ENCODE measurements around the gene C16orf95.
A peak's percentile ranks its signal among the peaks of the same experiment; 100 is the strongest.
"Not testable (repeated sequence)": the region's sequence is repeated elsewhere in the genome, so short reads cannot be mapped to it uniquely, and the experiment has no call there.

Gene C16orf95

DNA sequence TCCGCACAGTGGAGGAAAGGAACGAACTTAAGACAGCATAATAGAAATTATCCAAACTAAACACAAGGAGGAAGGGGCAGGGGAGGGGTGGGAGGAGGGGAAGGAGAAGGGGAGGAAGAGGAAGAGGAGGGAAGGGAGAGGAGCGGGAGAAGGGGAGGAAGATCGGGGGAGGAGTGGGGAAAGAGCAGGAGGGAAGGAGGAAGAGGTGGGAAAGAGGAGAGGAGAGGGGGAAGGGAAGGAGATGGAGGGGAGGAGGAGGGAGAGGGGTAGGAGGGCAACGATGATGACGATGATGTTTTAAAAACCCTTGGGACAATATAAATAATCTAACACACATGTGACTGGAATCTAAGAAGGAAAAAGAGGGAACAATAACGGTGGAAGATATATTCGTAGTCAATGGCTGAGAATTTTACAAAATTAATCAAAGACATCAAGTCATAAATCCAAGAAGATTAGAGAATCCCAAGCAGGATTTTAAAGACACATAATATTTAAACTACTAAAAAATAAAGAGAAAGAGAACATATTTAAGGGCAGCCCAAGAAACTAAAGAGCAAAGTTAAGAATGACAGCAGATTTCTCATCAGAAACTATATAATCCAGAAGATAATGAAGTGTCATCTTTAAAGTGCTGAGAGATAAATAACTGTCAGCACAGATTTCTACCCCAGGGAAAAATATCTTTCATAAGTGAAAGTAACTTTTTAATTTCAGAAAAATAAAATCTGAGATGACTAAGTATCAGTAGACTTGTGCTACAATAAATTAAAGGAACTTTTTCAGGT, 30.2 kb downstream of the C16orf95 start:
- DNase-seq (ENCODE audit: low spot score): no peak

- no peak for DNase-seq (ENCODE audit: low spot score)
These were observed 33.0 kb downstream of the C16orf95 start for GRCh38 chr16:87284183-87284582.

GRCh38 chr16:87279094-87279658, 38.0 kb downstream of the C16orf95 start:
- DNase-seq (ENCODE audit: low spot score): no peak

GRCh38 chr16:87278191-87279093, 38.8 kb downstream of the C16orf95 start:
- peak; percentile 92 for DNase-seq (ENCODE audit: low spot score)

GRCh38 chr16:87276924-87277323, 40.3 kb downstream of the C16orf95 start:
- DNase-seq (ENCODE audit: low spot score): no peak

DNA sequence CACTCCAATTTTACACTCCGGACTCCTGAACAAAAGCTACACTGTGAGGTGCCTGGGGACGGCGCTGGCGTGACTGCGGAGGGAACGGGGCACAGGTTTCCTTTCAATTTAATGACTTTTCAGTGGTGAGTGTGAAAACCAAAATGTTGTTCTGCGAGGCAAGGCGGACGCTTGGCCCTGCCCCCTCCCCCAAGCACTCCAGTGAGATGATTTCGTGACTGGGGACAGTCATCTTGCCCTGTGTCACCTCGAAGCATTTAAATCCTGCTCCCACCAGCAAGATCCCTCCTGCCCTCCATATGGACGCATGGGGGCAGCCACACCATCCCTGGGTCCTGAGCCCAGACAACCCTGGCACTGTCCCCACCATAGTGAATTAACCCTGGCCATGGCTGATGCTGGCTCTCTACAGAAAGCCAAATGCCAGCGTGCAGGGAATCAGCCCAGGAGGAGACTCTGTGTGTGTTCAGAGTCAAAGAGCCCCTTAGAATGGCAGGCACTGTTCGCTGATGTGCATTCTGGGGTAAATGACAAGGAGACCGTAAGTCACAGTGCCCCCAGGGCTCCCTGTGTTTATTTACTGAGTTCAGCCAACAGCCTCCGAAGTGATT, 41.0 kb downstream of the C16orf95 start:
- no peak for DNase-seq (ENCODE audit: low spot score)

DNA sequence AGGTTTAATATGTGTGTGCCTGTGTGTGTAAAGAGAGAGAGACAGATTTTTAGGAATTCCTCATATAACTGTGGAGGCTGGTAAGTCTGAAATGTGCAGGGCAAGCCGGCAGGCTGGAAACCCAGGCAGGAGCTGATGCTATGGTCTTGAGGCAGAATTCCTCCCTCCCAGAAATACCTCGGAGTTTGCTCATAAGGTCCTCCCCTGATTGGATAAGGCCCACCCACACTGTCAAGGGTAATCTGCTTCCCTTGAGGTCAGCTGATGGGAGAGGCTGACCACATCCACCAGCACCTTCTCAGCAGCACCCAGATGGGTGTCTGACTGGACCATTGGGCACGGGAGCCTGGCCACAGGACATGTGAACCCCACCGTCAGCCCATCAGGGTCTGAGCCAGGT, 42.4 kb downstream of the C16orf95 start:
- DNase-seq (ENCODE audit: low spot score): no peak

GRCh38 chr16:87273471-87274030, 43.6 kb downstream of the C16orf95 start:
- no peak for DNase-seq (ENCODE audit: low spot score)

DNA sequence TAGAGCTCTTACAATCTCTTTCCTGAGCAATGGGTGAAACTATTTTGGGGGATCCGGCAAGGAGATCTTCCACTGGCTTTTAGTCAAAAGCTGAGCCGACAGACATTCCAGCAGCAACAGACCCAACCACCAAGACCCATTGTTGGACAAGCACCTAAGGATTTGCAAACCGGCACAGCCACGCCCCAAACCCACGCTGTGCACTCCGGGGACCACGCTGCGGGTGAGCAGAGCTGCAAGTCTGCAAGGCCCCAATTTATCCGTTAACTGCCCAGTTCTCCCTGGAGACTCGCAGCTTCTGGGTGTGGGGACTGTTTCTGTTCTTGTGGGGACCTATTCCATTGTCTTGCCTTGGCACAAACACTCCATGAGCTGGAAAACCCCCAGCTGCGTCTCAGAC, 45.9 kb downstream of the C16orf95 start:
- no peak for DNase-seq (ENCODE audit: low spot score)

GRCh38 chr16:87267566-87267965, 49.6 kb downstream of the C16orf95 start:
- no peak for DNase-seq (ENCODE audit: low spot score)

DNA sequence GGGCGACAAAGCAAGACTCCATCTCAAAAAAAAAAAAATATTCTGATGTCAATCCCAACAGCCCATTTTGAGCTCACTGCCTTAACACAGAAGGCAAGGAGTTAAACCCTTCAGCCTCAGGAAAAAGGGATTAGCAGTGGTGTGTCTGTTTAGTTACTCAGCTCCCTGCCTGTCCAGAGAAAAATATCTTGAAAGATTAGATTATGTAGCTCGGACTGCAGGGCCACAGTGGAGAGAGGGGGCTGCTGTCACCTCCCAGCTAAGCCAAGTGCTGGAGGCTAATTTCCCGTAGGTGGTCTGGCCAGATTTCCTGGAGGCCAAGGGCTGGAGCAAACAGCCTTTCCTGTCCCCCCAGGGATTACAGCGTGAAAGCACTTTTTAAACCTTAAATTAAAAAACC, 50.3 kb downstream of the C16orf95 start:
- DNase-seq (ENCODE audit: low spot score): no peak

GRCh38 chr16:87265261-87265660, 51.9 kb downstream of the C16orf95 start:
- no peak for DNase-seq (ENCODE audit: low spot score)

DNA sequence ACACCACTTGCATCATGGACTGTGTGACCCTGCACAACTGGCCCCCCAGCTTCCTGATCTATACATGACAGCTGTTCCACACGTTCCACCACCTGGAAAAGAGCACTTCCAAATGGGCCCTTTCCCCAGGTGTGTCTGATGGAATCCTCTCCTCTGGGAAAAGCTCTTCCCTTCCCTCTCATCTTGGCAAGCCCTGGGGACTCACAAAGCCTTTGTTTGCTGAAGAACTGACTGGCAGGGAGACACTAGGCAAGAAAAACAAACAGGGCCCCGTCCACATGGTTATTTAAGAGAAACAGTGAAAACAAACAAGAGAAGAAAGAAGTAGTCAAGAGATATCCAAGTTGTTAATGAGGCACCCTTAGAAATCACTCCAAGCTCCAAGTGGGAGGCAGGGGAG, 52.6 kb downstream of the C16orf95 start:
- no peak for DNase-seq (ENCODE audit: low spot score)

DNA sequence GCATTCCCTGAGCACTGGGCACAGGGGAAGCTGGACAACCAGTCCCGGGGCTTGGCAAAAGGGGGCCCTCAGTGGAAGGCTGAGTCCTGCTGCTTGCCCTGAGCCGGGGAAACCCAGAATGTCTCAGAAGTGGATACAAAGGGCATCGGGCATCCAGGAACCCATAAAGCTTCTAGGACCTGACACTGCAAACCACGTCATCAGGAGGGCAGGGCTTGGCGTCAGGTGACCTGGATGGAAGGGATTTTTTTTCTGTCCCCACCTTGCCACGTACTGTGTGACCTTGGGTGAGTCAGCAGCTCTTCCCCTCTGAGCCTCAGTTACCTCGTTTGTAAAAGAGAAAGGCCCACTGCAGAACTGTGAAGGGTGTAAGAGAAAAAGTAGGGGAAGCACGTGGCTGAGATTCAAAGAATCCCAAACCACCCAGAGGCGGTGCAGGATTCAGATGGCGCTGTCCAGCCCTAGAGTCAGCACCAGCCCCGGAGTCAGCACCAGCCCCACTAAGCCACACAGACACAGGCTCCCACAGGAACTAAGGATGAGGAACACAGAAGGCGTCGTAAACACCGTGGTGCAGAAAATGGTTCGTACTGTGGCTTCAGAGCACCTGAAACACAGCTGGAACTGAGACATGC, 53.7 kb downstream of the C16orf95 start:
- DNase-seq (ENCODE audit: low spot score): no peak

GRCh38 chr16:87259431-87259830, 57.8 kb downstream of the C16orf95 start:
- DNase-seq (ENCODE audit: low spot score): no peak

- DNase-seq (ENCODE audit: low spot score): not testable (repeated sequence)
These were observed 58.5 kb downstream of the C16orf95 start for GRCh38 chr16:87258653-87259052.

- no peak for DNase-seq (ENCODE audit: low spot score)
These were observed 61.3 kb downstream of the C16orf95 start for GRCh38 chr16:87255866-87256265.

- no peak for DNase-seq (ENCODE audit: low spot score)
These were observed 62.5 kb downstream of the C16orf95 start for GRCh38 chr16:87254734-87255133.

- no peak for DNase-seq (ENCODE audit: low spot score)
These were observed 62.9 kb downstream of the C16orf95 start for GRCh38 chr16:87254296-87254695.

DNA sequence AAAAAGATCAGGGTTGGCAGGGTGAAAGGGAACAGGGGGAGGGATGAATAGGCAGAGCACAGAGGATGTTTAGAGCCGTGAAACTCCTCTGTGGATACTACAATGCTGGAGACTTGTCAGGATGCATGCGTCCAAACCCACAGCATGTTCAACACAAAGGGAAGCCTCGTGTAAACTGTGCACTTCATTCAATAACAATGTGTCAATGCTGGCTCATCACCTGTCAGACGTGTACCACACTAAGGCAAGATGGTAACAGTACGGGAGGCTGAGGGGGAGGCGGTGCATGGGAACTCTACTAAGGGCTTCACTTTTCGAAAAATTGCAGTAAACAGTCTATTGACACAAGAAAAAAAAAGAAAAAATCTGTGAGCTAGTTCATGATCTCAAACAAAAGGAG, 63.7 kb downstream of the C16orf95 start:
- no peak for DNase-seq (ENCODE audit: low spot score)

Measured in iPS-NIHi11 (cell line).